ENCODE data around the gene ELF1. TPM values are rescaled to one million over a fixed set of nuclear protein-coding genes. Genes with fewer than 3 reads are reported as not detected.

The ELF1 gene
- total RNA-seq (2013; cell fraction: nucleolus; rRNA removed), result 78.0 and 86.2 TPM in 2 replicates
- total RNA-seq (2014; rRNA removed), result 45.7 and 49.2 TPM in 2 replicates
- 55.1 and 59.4 TPM in 2 replicates for total RNA-seq (2014; rRNA removed; fragmentation: Illumina TruSeq; extraction: Trizol)
- total RNA-seq (2021), result 70.5 and 74.2 TPM in 2 replicates
- polyA plus RNA-seq (2011; ENCODE audit: low read depth), result 22.7 TPM
- 83.5 and 97.6 TPM in 2 replicates for polyA plus RNA-seq (2011; rRNA removed)
- 55.7 and 60.5 TPM in 2 replicates for polyA plus RNA-seq (2011; cell fraction: cytosol; rRNA removed)
- 49.6 and 50.3 TPM in 2 replicates for polyA plus RNA-seq (2011; cell fraction: nucleus; rRNA removed)
- polyA plus RNA-seq (2012), result 35.2 and 60.8 TPM in 2 replicates
- 91.6 and 118 TPM in 2 replicates for polyA plus RNA-seq (2014; fragmentation: Illumina TruSeq; extraction: Trizol)
- 10 to 100 TPM; 43.3 to 43.5 TPM for polyA plus RNA-seq (2014; fragmentation: Nextera tagmentation; extraction: Ambion mirVana)
- polyA plus RNA-seq (2014; rRNA removed), result 46.8 and 47.9 TPM in 2 replicates
- 10 to 100 TPM; 56.2 to 64.0 TPM for polyA plus RNA-seq (2016; fragmentation: Nextera tagmentation; extraction: Ambion mirVana)
- 93.0 and 151 TPM in 2 replicates for polyA minus RNA-seq (2011; rRNA and poly(A)+ RNA removed)
- 33.3 and 41.4 TPM in 2 replicates for polyA minus RNA-seq (2011; cell fraction: cytosol; rRNA and poly(A)+ RNA removed)
- 49.9 and 69.4 TPM in 2 replicates for polyA minus RNA-seq (2011; cell fraction: nucleus; rRNA and poly(A)+ RNA removed)
- percentile 98 among the genes with signal in this experiment for Bru-seq, nascent RNA
- percentile 88 among the genes with signal in this experiment for BruChase-seq, experiment 1, labeled RNA remaining after a 6-hour chase
- percentile 95 among the genes with signal in this experiment for BruChase-seq, experiment 2, labeled RNA remaining after a 2-hour chase
- long read RNA-seq, experiment 1, transcript ELF1-201 (9 exons, 3,566 nt), result major isoform, 6 of 29 reads
- long read RNA-seq, experiment 1, partial matches to known transcripts, result 16 of 29 reads
- long read RNA-seq, experiment 1, other reads (novel, unspliced or antisense), result 4 of 29 reads
- long read RNA-seq, experiment 2, transcript ELF1-201 (9 exons, 3,566 nt), result minor isoform, 10 of 142 reads
- long read RNA-seq, experiment 2, transcript ELF1-205 (9 exons, 2,116 nt), result major isoform, 11 of 142 reads
- long read RNA-seq, experiment 2, partial matches to known transcripts, result 83 of 142 reads
- long read RNA-seq, experiment 2, other reads (novel, unspliced or antisense), result 38 of 142 reads

GRCh38 chr13:41019011-41019487, at the start of gene ELF1:
ELF1 (minus strand) TSS chr13:41019316; CDS start chr13:40982054, 37,262 bp downstream.
- POLR2A ChIA-PET, result interaction anchor here (0.7 to 3.8 kb wide), 16 partner anchors 10 to 99 kb away, joined by 3 to 25 read pairs (median 4); partner anchors contain the start of gene WBP4
- RAD21 ChIA-PET (ENCODE audit: unreplicated experiment), result interaction anchor here (0.7 to 6.2 kb wide), 15 partner anchors 12 to 241 kb away, joined by 3 to 61 read pairs (median 9); no protein-coding TSS in a partner anchor
- Histone ChIP-seq H3K4me3 (peak within 1 kb of the TSS; percentile 90), H3K9me3 (replicated peaks; ENCODE audit: control insufficient read depth, insufficient read depth, low read length) (no peaks in the 10 kb centered on the region), H3K4me2 (ENCODE audit: control insufficient read depth, insufficient read depth) (peak within 1 kb of the TSS; percentile 26), H3K79me2 (ENCODE audit: control insufficient read depth, insufficient read depth, low read length) (peaks cover 69% of the 10 kb centered on the region), H3K4me1 (ENCODE audit: control insufficient read depth, insufficient read depth, low read length) (peaks cover 7% of the 10 kb centered on the region), H2AFZ (ENCODE audit: control insufficient read depth, low read depth, low read length) (peak within 1 kb of the TSS; percentile 76), H3K36me3 (ENCODE audit: control insufficient read depth in 2 of 2, insufficient read depth in 2 of 2, low read length in 1 of 2) (no peaks in the 10 kb centered on the region), H3K27ac (ENCODE audit: control insufficient read depth, insufficient read depth) (peak within 1 kb of the TSS; percentile 100), H3K9ac (ENCODE audit: control insufficient read depth, insufficient read depth, low read length) (peak within 1 kb of the TSS; percentile 86), H3K27me3 (replicated peaks in 1 of 2; ENCODE audit: control insufficient read depth in 2 of 2, insufficient read depth in 2 of 2, low read length in 1 of 2) (no peaks in the 10 kb centered on the region), H4K20me1 (ENCODE audit: control insufficient read depth, insufficient read depth) (no peaks in the 10 kb centered on the region)
- intact Hi-C loops (cut with micrococcal nuclease; ENCODE audit: unreplicated experiment), result loop anchor here (2.0 to 5.0 kb wide), 5 partner anchors 14 to 44 kb away; partner anchors contain the start of gene WBP4
- CTCF ChIA-PET, result interaction anchor here (0.8 to 10.8 kb wide), 15 partner anchors 8 to 213 kb away, joined by 3 to 129 read pairs (median 5); partner anchors contain the start of gene WBP4
- no TSS peak for BruUV-seq (replicated peaks)
- in situ Hi-C loops (cut with MboI), result no loop called here
- ATAC-seq, result peak; percentile 79
- SMC1A ChIA-PET (ENCODE audit: uncharacterized antibody, unreplicated experiment), result interaction anchor here (0.9 to 18.2 kb wide), 16 partner anchors 9 to 84 kb away, joined by 3 to 308 read pairs (median 6); no protein-coding TSS in a partner anchor
- peak; percentile 88 for DNase-seq (ENCODE audit: low read depth, low spot score)
- WGBS (ENCODE audit: insufficient coverage, insufficient replicate concordance, low lambda C conversion rate, missing lambda C conversion rate), result 0% methylated on average over 4 of the region's 4 CpGs
- FAIRE-seq, result peak; percentile 88
- peak; percentile 78; the same call in 1 of the 2 replicates for TF ChIP-seq BACH1 (IDR thresholded peaks at IDR 0.05; ENCODE audit: borderline replicate concordance)
- peak; percentile 79 for TF ChIP-seq BMI1 (IDR thresholded peaks at IDR 0.05; ENCODE audit: borderline replicate concordance)
- peak; percentile 52; the same call in 1 of the 2 replicates for TF ChIP-seq NR2F1 (conservative IDR thresholded peaks at IDR 0.05)
- peak; percentile 33 for TF ChIP-seq SP1 (IDR thresholded peaks at IDR 0.05; ENCODE audit: low read depth, low read length)
- TF ChIP-seq FOXM1 (IDR thresholded peaks at IDR 0.05; ENCODE audit: low read depth, low read length), result peak; percentile 75
- TF ChIP-seq MAX (IDR thresholded peaks at IDR 0.05; ENCODE audit: low read depth, low read length), result peak; percentile 65; the same call in 1 of the 2 replicates
- no peak for TF ChIP-seq E2F4 (IDR thresholded peaks at IDR 0.05; ENCODE audit: low read depth, low read length)
- TF ChIP-seq, protein P1, sequence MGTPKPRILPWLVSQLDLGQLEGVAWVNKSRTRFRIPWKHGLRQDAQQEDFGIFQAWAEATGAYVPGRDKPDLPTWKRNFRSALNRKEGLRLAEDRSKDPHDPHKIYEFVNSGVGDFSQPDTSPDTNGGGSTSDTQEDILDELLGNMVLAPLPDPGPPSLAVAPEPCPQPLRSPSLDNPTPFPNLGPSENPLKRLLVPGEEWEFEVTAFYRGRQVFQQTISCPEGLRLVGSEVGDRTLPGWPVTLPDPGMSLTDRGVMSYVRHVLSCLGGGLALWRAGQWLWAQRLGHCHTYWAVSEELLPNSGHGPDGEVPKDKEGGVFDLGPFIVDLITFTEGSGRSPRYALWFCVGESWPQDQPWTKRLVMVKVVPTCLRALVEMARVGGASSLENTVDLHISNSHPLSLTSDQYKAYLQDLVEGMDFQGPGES (IDR thresholded peaks at IDR 0.05), result no peak
- peak; percentile 90 for TF ChIP-seq RUNX3 (IDR thresholded peaks at IDR 0.05; ENCODE audit: low read length)
- TF ChIP-seq NR2C2 (IDR thresholded peaks at IDR 0.05; ENCODE audit: borderline replicate concordance, control insufficient read depth, insufficient read length, low read depth), result no peak
- peak in 1 of 2 experiments; percentile 56; a peak in 1 of 4 replicates for TF ChIP-seq ETV6 (conservative IDR thresholded peaks at IDR 0.05 in 1 of 2, IDR thresholded peaks at IDR 0.05 in 1 of 2; ENCODE audit: borderline replicate concordance in 1 of 2, low read depth in 1 of 2)
- no peak for TF ChIP-seq HCFC1 (IDR thresholded peaks at IDR 0.05; ENCODE audit: low read length)
- 0 out of 2 replicates have a peak, but pooled peaks have one; percentile 13 for TF ChIP-seq RAD21 (IDR thresholded peaks at IDR 0.05; ENCODE audit: insufficient read depth, low read depth, low read length)
- TF ChIP-seq RFX5 (IDR thresholded peaks at IDR 0.05; ENCODE audit: low read depth, low read length), result 0 out of 2 replicates have a peak, but pooled peaks have one; percentile 31
- peak; percentile 90 for TF ChIP-seq JUNB (IDR thresholded peaks at IDR 0.05)
- no peak for TF ChIP-seq CHD4 (IDR thresholded peaks at IDR 0.05)
- peak; percentile 65 for TF ChIP-seq IKZF1 (conservative IDR thresholded peaks at IDR 0.05)
